Dedifferentiated amniotic fluid mesenchymal stem cell (primary cell): ENCODE data around the gene PDXDC1.
"Not testable (repeated sequence)": the region's sequence is repeated elsewhere in the genome, so short reads cannot be mapped to it uniquely, and the experiment has no call there.

ENCODE experiments used
- DNase-seq: peaks from one replicate; pipeline ENCODE4 v3.0.0-alpha.2; 2016; ENCODE audit errors: extremely low spot score

The PDXDC1 gene

GRCh38 chr16:15016951-15017580, 42.2 kb downstream of the PDXDC1 start:
- not testable (repeated sequence) for DNase-seq

GRCh38 chr16:15021429-15021828, 46.6 kb downstream of the PDXDC1 start:
- not testable (repeated sequence) for DNase-seq

GRCh38 chr16:15022194-15022593, 47.4 kb downstream of the PDXDC1 start:
- DNase-seq = not testable (repeated sequence)

- not testable (repeated sequence) for DNase-seq
Measured at GRCh38 chr16:15023381-15024077, 48.7 kb downstream of the PDXDC1 start.

GRCh38 chr16:15024858-15025199, 50.0 kb downstream of the PDXDC1 start:
- not testable (repeated sequence) for DNase-seq

- not testable (repeated sequence) for DNase-seq
Measured at GRCh38 chr16:15025234-15025951, 50.6 kb downstream of the PDXDC1 start.

- not testable (repeated sequence) for DNase-seq
Measured at GRCh38 chr16:15027051-15027450, 52.2 kb downstream of the PDXDC1 start.

GRCh38 chr16:15027503-15028344, 52.9 kb downstream of the PDXDC1 start:
- DNase-seq = not testable (repeated sequence)

- DNase-seq = not testable (repeated sequence)
Measured at GRCh38 chr16:15028345-15028715, 53.5 kb downstream of the PDXDC1 start.

GRCh38 chr16:15028801-15029698, 54.2 kb downstream of the PDXDC1 start:
- DNase-seq = not testable (repeated sequence)

GRCh38 chr16:15029749-15030148, 54.9 kb downstream of the PDXDC1 start:
- not testable (repeated sequence) for DNase-seq

- DNase-seq = no peak
Measured at GRCh38 chr16:15031179-15031578, 56.4 kb downstream of the PDXDC1 start.

- DNase-seq = no peak
Measured at GRCh38 chr16:15031586-15031985, 56.8 kb downstream of the PDXDC1 start.

GRCh38 chr16:15032547-15033308, 57.9 kb downstream of the PDXDC1 start:
- DNase-seq = no peak

- no peak for DNase-seq
Measured at GRCh38 chr16:15033309-15033707, 58.5 kb downstream of the PDXDC1 start.

- DNase-seq = no peak
Measured at GRCh38 chr16:15034266-15035162, 59.7 kb downstream of the PDXDC1 start.

- DNase-seq = no peak
Measured at GRCh38 chr16:15035163-15035729, 60.4 kb downstream of the PDXDC1 start.

GRCh38 chr16:15037003-15037402, 62.2 kb downstream of the PDXDC1 start:
- DNase-seq = no peak

GRCh38 chr16:15037745-15038144, 62.9 kb downstream of the PDXDC1 start:
- DNase-seq = no peak
